MV-4-11 (cell line): ENCODE results near the gene GNG13.
"Not testable (repeated sequence)": the region's sequence is repeated elsewhere in the genome, so short reads cannot be mapped to it uniquely, and the experiment has no call there.

ENCODE experiments used
- DNase-seq: peaks from one replicate; lab custom pipeline; 2025; lab: John Stamatoyannopoulos, UW

The GNG13 gene

GRCh38 chr16:760545-761343, 39.8 kb downstream of the GNG13 start, which contains the start of gene MSLN:
MSLN (plus strand) TSS chr16:760734; CDS start chr16:762681, 1,947 bp downstream.
- DNase-seq: peak; percentile 20

GRCh38 chr16:760065-760464, 40.5 kb downstream of the GNG13 start:
- no peak for DNase-seq

- DNase-seq: no peak
These were observed 41.2 kb downstream of the GNG13 start for GRCh38 chr16:759110-759910.

- DNase-seq: no peak
These were observed 44.1 kb downstream of the GNG13 start for GRCh38 chr16:756428-756827.

- DNase-seq: peak; percentile 84
These were observed 45.9 kb downstream of the GNG13 start for GRCh38 chr16:754656-755055.

GRCh38 chr16:754121-754607, 46.4 kb downstream of the GNG13 start:
- not testable (repeated sequence) for DNase-seq

- DNase-seq: no peak
These were observed 48.6 kb downstream of the GNG13 start for GRCh38 chr16:752007-752312.

- no peak for DNase-seq
These were observed 49.2 kb downstream of the GNG13 start for GRCh38 chr16:751152-752006.

- no peak for DNase-seq
These were observed 50.0 kb downstream of the GNG13 start for GRCh38 chr16:750485-750884.

GRCh38 chr16:749010-749409, 51.5 kb downstream of the GNG13 start:
- no peak for DNase-seq
